Astrocyte (in vitro differentiated cells and primary cell): ENCODE data around the gene SPIRE2. TPM values are rescaled to one million over a fixed set of nuclear protein-coding genes. Genes with fewer than 3 reads are reported as not detected.

Experiments used
- DNase-seq: peaks from one replicate; pipeline ENCODE4 v3.0.0-alpha.2; 2010; ENCODE audit warnings: low read depth
- FAIRE-seq: peaks from 2 replicates; lab custom pipeline; 2011; peaks lifted over from hg19 to GRCh38; lab: Jason Lieb, UNC
- H2AFZ ChIP-seq: 2 replicates; pipeline ENCODE4 v1.6.0; 2012; ENCODE audit warnings: low read depth, low read length, inconsistent platforms
- H3K27ac ChIP-seq: 2 replicates; pipeline ENCODE4 v1.5.1; 2011; ENCODE audit warnings: low read depth, low read length, inconsistent platforms
- H3K27me3 ChIP-seq: 2 replicates; pipeline ENCODE4 v1.6.0; 2011; ENCODE audit warnings: low read length, inconsistent platforms; ENCODE audit not compliant: insufficient read depth
- H3K36me3 ChIP-seq: 2 replicates; pipeline ENCODE4 v1.5.1; 2011; ENCODE audit warnings: low read length, inconsistent platforms; ENCODE audit not compliant: insufficient read depth
- H3K4me1 ChIP-seq: 2 replicates; pipeline ENCODE4 v1.5.1; 2011; ENCODE audit warnings: low read length, inconsistent platforms; ENCODE audit not compliant: insufficient read depth
- H3K4me2 ChIP-seq: 2 replicates; pipeline ENCODE4 v1.6.0; 2012; ENCODE audit warnings: low read length, inconsistent platforms
- H3K4me3 ChIP-seq: 2 replicates; pipeline ENCODE4 v1.5.1; 2011; ENCODE audit warnings: low read depth, mild to moderate bottlenecking, low read length, inconsistent platforms; ENCODE audit not compliant: insufficient read depth
- H3K79me2 ChIP-seq: 2 replicates; pipeline ENCODE4 v1.6.0; 2012; ENCODE audit warnings: mild to moderate bottlenecking, low read length, inconsistent platforms; ENCODE audit not compliant: insufficient read depth
- H3K9ac ChIP-seq: 2 replicates; pipeline ENCODE4 v1.6.0; 2012; ENCODE audit warnings: mild to moderate bottlenecking, low read length, inconsistent platforms
- H3K9me3 ChIP-seq: 2 replicates; pipeline ENCODE4 v1.5.1; 2012; ENCODE audit warnings: low read depth, mild to moderate bottlenecking, low read length, inconsistent platforms; ENCODE audit not compliant: insufficient read depth
- H4K20me1 ChIP-seq: 2 replicates; pipeline ENCODE4 v1.6.0; 2012; ENCODE audit warnings: low read length, inconsistent platforms; ENCODE audit not compliant: insufficient read depth
- H3K27ac Mint-ChIP-seq: one replicate; pipeline ENCODE4 v1.8.0; 2021; ENCODE audit warnings: mild to moderate bottlenecking, mixed read lengths; ENCODE audit not compliant: unreplicated experiment
- H3K27me3 Mint-ChIP-seq: one replicate; pipeline ENCODE4 v1.8.0; 2021; ENCODE audit warnings: low read depth, mixed read lengths; ENCODE audit not compliant: unreplicated experiment
- H3K36me3 Mint-ChIP-seq: one replicate; pipeline ENCODE4 v1.8.0; 2021; ENCODE audit warnings: low read depth, mixed read lengths; ENCODE audit not compliant: unreplicated experiment
- H3K4me1 Mint-ChIP-seq: one replicate; pipeline ENCODE4 v1.8.0; 2021; ENCODE audit warnings: low read depth, mixed read lengths; ENCODE audit not compliant: unreplicated experiment
- H3K4me3 Mint-ChIP-seq: one replicate; pipeline ENCODE4 v1.8.0; 2021; ENCODE audit warnings: mild to moderate bottlenecking, moderate library complexity, mixed read lengths; ENCODE audit not compliant: unreplicated experiment
- H3K9me3 Mint-ChIP-seq: one replicate; pipeline ENCODE4 v1.8.0; 2021; ENCODE audit warnings: mild to moderate bottlenecking, mixed read lengths; ENCODE audit not compliant: unreplicated experiment
- CTCF ChIP-seq: IDR thresholded peaks from 2 replicates; pipeline ENCODE4 v1.5.1; 2011; ENCODE audit warnings: low read depth, mild to moderate bottlenecking, inconsistent platforms, low read length, moderate library complexity; ENCODE audit not compliant: insufficient read depth
- EZH2 ChIP-seq: IDR thresholded peaks from 2 replicates; pipeline ENCODE4 v1.6.1; 2012; ENCODE audit warnings: mild to moderate bottlenecking, low read length, inconsistent platforms; ENCODE audit not compliant: insufficient read depth
- total RNA-seq: library from RNA; stranded (reverse); gene quantifications from 2 replicates; pipeline ENCODE4 v1.2.1, GENCODE V29; 2021

Gene SPIRE2
- total RNA-seq, 1 donor from 2014 or later: 3.2 TPM

GRCh38 chr16:89908236-89908635 lies 80.0 kb downstream of the SPIRE2 start:
- H3K9ac ChIP-seq: no peak overlapping the region
- no peaks in the 10 kb centered on the region for H3K79me2 ChIP-seq
- FAIRE-seq: no peak
- H3K4me2 ChIP-seq: no peak overlapping the region
- peaks cover 16% of the 10 kb centered on the region for H3K36me3 ChIP-seq
- no peak overlapping the region for H2AFZ ChIP-seq
- peaks cover 3% of the 10 kb centered on the region for H3K9me3 ChIP-seq
- peaks cover 12% of the 10 kb centered on the region for H3K4me1 ChIP-seq
- peaks cover 2% of the 10 kb centered on the region for H3K4me1 Mint-ChIP-seq
- H3K36me3 Mint-ChIP-seq: peaks cover 19% of the 10 kb centered on the region
- no peaks in the 10 kb centered on the region for H3K27me3 ChIP-seq
- H3K27ac Mint-ChIP-seq: no peak overlapping the region
- TF ChIP-seq CTCF (no peak), EZH2 (no peak)
- peaks cover 53% of the 10 kb centered on the region for H4K20me1 ChIP-seq
- H3K9me3 Mint-ChIP-seq: no peaks in the 10 kb centered on the region
- H3K4me3 Mint-ChIP-seq: no peak overlapping the region
- no peak overlapping the region for H3K27ac ChIP-seq
- H3K27me3 Mint-ChIP-seq: no peaks in the 10 kb centered on the region
- H3K4me3 ChIP-seq: no peak overlapping the region
- DNase-seq: no peak

GRCh38 chr16:89909777-89910716 lies 81.8 kb downstream of the SPIRE2 start:
- Mint-ChIP-seq H3K4me3 (no peak overlapping the region), H3K27me3 (no peaks in the 10 kb centered on the region), H3K4me1 (peaks cover 2% of the 10 kb centered on the region), H3K36me3 (peaks cover 21% of the 10 kb centered on the region), H3K9me3 (no peaks in the 10 kb centered on the region), H3K27ac (peak overlapping the region; percentile 41)
- Histone ChIP-seq H4K20me1 (peaks cover 60% of the 10 kb centered on the region), H3K4me3 (no peak overlapping the region), H3K4me1 (peaks cover 12% of the 10 kb centered on the region), H3K36me3 (peaks cover 12% of the 10 kb centered on the region), H3K9ac (no peak overlapping the region), H3K27ac (no peak overlapping the region), H3K4me2 (peak overlapping the region; percentile 32), H3K9me3 (peaks cover 3% of the 10 kb centered on the region), H3K27me3 (no peaks in the 10 kb centered on the region), H3K79me2 (no peaks in the 10 kb centered on the region), H2AFZ (no peak overlapping the region)
- peak; percentile 60 for DNase-seq
- TF ChIP-seq EZH2 (no peak), CTCF (peak; percentile 82)
- FAIRE-seq: no peak
